ENCODE data around the gene DNAJB6. TPM values are rescaled to one million over a fixed set of nuclear protein-coding genes. Genes with fewer than 3 reads are reported as not detected.

The DNAJB6 gene
- total RNA-seq, 1 experiment from 2014 or later, result 137 TPM

DNA sequence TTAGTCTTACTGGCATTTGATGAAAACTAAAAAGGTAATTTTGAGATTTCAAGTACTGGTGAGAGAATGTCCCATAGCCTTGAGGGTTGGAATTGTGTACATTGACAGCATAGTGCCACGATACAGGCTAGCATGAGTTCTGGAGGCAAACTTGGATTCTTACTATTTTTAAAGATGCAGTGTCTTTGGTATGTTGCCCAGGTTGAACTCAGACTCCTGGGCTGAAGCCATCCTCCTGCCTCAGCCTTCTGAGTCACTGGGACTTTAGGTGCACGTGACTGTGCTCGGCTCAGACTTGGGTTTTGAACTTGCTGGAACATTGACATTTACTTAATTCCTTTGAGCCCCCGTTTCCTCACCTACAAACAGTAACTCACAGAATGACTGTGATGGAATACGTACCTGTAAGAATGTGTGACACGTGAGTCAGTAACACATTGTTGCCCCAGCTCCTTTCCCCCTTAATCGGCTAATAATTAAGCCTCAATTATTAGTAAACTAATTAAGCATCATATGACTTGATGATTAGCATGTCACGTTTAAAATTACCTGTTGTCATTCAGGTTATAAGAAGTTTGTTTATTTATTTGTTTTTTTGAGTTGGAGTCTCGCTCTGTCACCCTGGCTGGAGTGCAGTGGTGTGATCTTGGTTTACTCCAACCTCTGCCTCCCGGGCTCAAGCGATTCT, 10.6 kb downstream of the DNAJB6 start:
- no TSS peak for BruUV-seq (replicated peaks)
- DNase-seq, result peak; percentile 47
- CTCF ChIA-PET, result no interaction called here
- Mint-ChIP-seq H3K36me3 (ENCODE audit: insufficient read depth, unreplicated experiment) (peaks cover 33% of the 10 kb centered on the region), H3K27ac (ENCODE audit: unreplicated experiment) (no peak overlapping the region), H3K27me3 (ENCODE audit: unreplicated experiment) (no peaks in the 10 kb centered on the region), H3K4me3 (ENCODE audit: low read depth, unreplicated experiment) (peak overlapping the region; percentile 34), H3K4me1 (ENCODE audit: low read depth, unreplicated experiment) (peaks cover 24% of the 10 kb centered on the region), H3K9me3 (ENCODE audit: low read depth, unreplicated experiment) (no peaks in the 10 kb centered on the region)
- TF ChIP-seq CTCF (IDR thresholded peaks at IDR 0.05; ENCODE audit: unreplicated experiment), result no peak
- intact Hi-C loops (cut with micrococcal nuclease; ENCODE audit: unreplicated experiment), result no loop called here

- CTCF ChIA-PET, result no interaction called here
- H3K9me3 Mint-ChIP-seq (ENCODE audit: low read depth, unreplicated experiment), result no peaks in the 10 kb centered on the region
Measured at GRCh38 chr7:157348548-157348947, 11.7 kb downstream of the DNAJB6 start.

GRCh38 chr7:157352516-157352915, 15.7 kb downstream of the DNAJB6 start:
- no TSS peak for BruUV-seq (replicated peaks)
- Mint-ChIP-seq H3K36me3 (ENCODE audit: insufficient read depth, unreplicated experiment) (peaks cover 31% of the 10 kb centered on the region), H3K9me3 (ENCODE audit: low read depth, unreplicated experiment) (no peaks in the 10 kb centered on the region), H3K27me3 (ENCODE audit: unreplicated experiment) (no peaks in the 10 kb centered on the region), H3K4me1 (ENCODE audit: low read depth, unreplicated experiment) (peaks cover 61% of the 10 kb centered on the region), H3K27ac (ENCODE audit: unreplicated experiment) (no peak overlapping the region), H3K4me3 (ENCODE audit: low read depth, unreplicated experiment) (no peak overlapping the region)
- no peak for TF ChIP-seq CTCF (IDR thresholded peaks at IDR 0.05; ENCODE audit: unreplicated experiment)
- CTCF ChIA-PET, result no interaction called here
- no peak for DNase-seq
- intact Hi-C loops (cut with micrococcal nuclease; ENCODE audit: unreplicated experiment), result no loop called here

More at GRCh38 chr7:157348548-157348947, 11.7 kb downstream of the DNAJB6 start:
- H3K27ac Mint-ChIP-seq (ENCODE audit: unreplicated experiment), result peak overlapping the region; percentile 50
- TF ChIP-seq CTCF (IDR thresholded peaks at IDR 0.05; ENCODE audit: unreplicated experiment), result no peak
- peaks cover 28% of the 10 kb centered on the region for H3K36me3 Mint-ChIP-seq (ENCODE audit: insufficient read depth, unreplicated experiment)
- H3K4me3 Mint-ChIP-seq (ENCODE audit: low read depth, unreplicated experiment), result no peak overlapping the region
- BruUV-seq (replicated peaks), result no TSS peak
- no peaks in the 10 kb centered on the region for H3K27me3 Mint-ChIP-seq (ENCODE audit: unreplicated experiment)
- no peak for DNase-seq
- intact Hi-C loops (cut with micrococcal nuclease; ENCODE audit: unreplicated experiment), result no loop called here
- peaks cover 35% of the 10 kb centered on the region for H3K4me1 Mint-ChIP-seq (ENCODE audit: low read depth, unreplicated experiment)

- DNase-seq, result no peak
- CTCF ChIA-PET, result no interaction called here
- peaks cover 33% of the 10 kb centered on the region for H3K36me3 Mint-ChIP-seq (ENCODE audit: insufficient read depth, unreplicated experiment)
- H3K9me3 Mint-ChIP-seq (ENCODE audit: low read depth, unreplicated experiment), result no peaks in the 10 kb centered on the region
- peak overlapping the region; percentile 12 for H3K4me3 Mint-ChIP-seq (ENCODE audit: low read depth, unreplicated experiment)
- intact Hi-C loops (cut with micrococcal nuclease; ENCODE audit: unreplicated experiment), result no loop called here
- no TSS peak for BruUV-seq (replicated peaks)
- H3K4me1 Mint-ChIP-seq (ENCODE audit: low read depth, unreplicated experiment), result peaks cover 41% of the 10 kb centered on the region
- H3K27ac Mint-ChIP-seq (ENCODE audit: unreplicated experiment), result peak overlapping the region; percentile 22
- H3K27me3 Mint-ChIP-seq (ENCODE audit: unreplicated experiment), result no peaks in the 10 kb centered on the region
- TF ChIP-seq CTCF (IDR thresholded peaks at IDR 0.05; ENCODE audit: unreplicated experiment), result no peak
Measured at GRCh38 chr7:157355784-157356511, 19.1 kb downstream of the DNAJB6 start.

All from Calu3 (cell line).